ENCODE data around the gene WDTC1. TPM values are rescaled to one million over a fixed set of nuclear protein-coding genes. Genes with fewer than 3 reads are reported as not detected.

The WDTC1 gene
- total and polyA plus RNA-seq, 2 of the 8 experiments (the other 6 are each of a cell fraction or from before 2014, with no cell fraction given): 7.5 to 18.7 TPM

GRCh38 chr1:27321813-27322568, 87.6 kb downstream of the WDTC1 start, which contains the start of gene TMEM222 (continued):
- 0 out of 2 replicates have a peak, but pooled peaks have one; percentile 21 for TF ChIP-seq RXRA (IDR thresholded peaks at IDR 0.05; ENCODE audit: insufficient read depth, low read depth, low read length)
- peak; percentile 7 to 30; a peak in 3 of 4 replicates for TF ChIP-seq RAD21 (IDR thresholded peaks at IDR 0.05 in 1 of 2, conservative IDR thresholded peaks at IDR 0.05 in 1 of 2; ENCODE audit: low read depth in 2 of 2, low read length in 2 of 2)
- TF ChIP-seq RBBP5 (IDR thresholded peaks at IDR 0.05; ENCODE audit: borderline replicate concordance, low read depth, low read length): peak; percentile 80; the same call in 1 of the 2 replicates
- no peak for TF ChIP-seq RNF2 (IDR thresholded peaks at IDR 0.05; ENCODE audit: borderline replicate concordance, low read depth, low read length, missing control alignments, poor library complexity, severe bottlenecking)
- no peak for TF ChIP-seq NRF1 (IDR thresholded peaks at IDR 0.05; ENCODE audit: low read depth, low read length)
- no peak for TF ChIP-seq RFX5 (IDR thresholded peaks at IDR 0.05; ENCODE audit: borderline replicate concordance, low read depth, low read length)
- no peak for TF ChIP-seq CHD7 (IDR thresholded peaks at IDR 0.05; ENCODE audit: insufficient replicate concordance, low read length)
- no peak for TF ChIP-seq SIRT6 (IDR thresholded peaks at IDR 0.05; ENCODE audit: low read length)
